PFSK-1 (cell line): ENCODE measurements around the gene UGGT2.

Experiments used
- FOXP2 ChIP-seq: optimal IDR thresholded peaks from 2 replicates; pipeline ENCODE3; 2011; ENCODE audit warnings: borderline replicate concordance, control low read depth, inconsistent platforms; ENCODE audit not compliant: insufficient read depth; ENCODE audit errors: extremely low read length, extremely low read depth
- POLR2AphosphoS5 ChIP-seq: IDR thresholded peaks from 2 replicates; pipeline ENCODE4 v1.6.1; 2012; ENCODE audit warnings: low read depth, mild to moderate bottlenecking, control low read depth, low read length, moderate library complexity
- REST ChIP-seq, 2 experiments: IDR thresholded peaks; 2 replicates each; pipeline versions ENCODE4 v1.6.1 to v1.8.0; 2011 to 2012; ENCODE audit warnings: low read depth in 2 of 2, low read length in 2 of 2, control low read depth in 1 of 2, inconsistent platforms in 1 of 2, mild to moderate bottlenecking in 1 of 2, moderate library complexity in 1 of 2; ENCODE audit not compliant: insufficient read depth in 1 of 2
- SIN3A ChIP-seq: IDR thresholded peaks from 2 replicates; pipeline ENCODE4 v1.6.1; 2012; ENCODE audit warnings: mild to moderate bottlenecking, low read length, moderate library complexity, borderline replicate concordance; ENCODE audit not compliant: insufficient read depth
- TAF1 ChIP-seq: IDR thresholded peaks from 2 replicates; pipeline ENCODE4 v1.6.1; 2012; ENCODE audit warnings: low read length, control low read depth, borderline replicate concordance; ENCODE audit not compliant: insufficient read depth

The UGGT2 gene

GRCh38 chr13:95783747-95784146 lies 269.5 kb downstream of the UGGT2 start:
- no peak for TF ChIP-seq SIN3A
- no peak for TF ChIP-seq TAF1
- TF ChIP-seq REST (IDR thresholded peaks at IDR 0.05; ENCODE audit: insufficient read depth in 1 of 2, low read depth in 2 of 2, low read length in 2 of 2), result no peak
- TF ChIP-seq FOXP2, result no peak
- TF ChIP-seq POLR2AphosphoS5, result no peak

GRCh38 chr13:95781016-95781415 lies 272.2 kb downstream of the UGGT2 start:
- TF ChIP-seq SIN3A, result no peak
- TF ChIP-seq REST (IDR thresholded peaks at IDR 0.05; ENCODE audit: insufficient read depth in 1 of 2, low read depth in 2 of 2, low read length in 2 of 2), result no peak
- TF ChIP-seq FOXP2, result no peak
- no peak for TF ChIP-seq POLR2AphosphoS5
- no peak for TF ChIP-seq TAF1

GRCh38 chr13:95779522-95779921 lies 273.7 kb downstream of the UGGT2 start:
- TF ChIP-seq POLR2AphosphoS5 (no peak), FOXP2 (no peak)

- TF ChIP-seq FOXP2 (no peak), TAF1 (no peak), SIN3A (no peak), REST (IDR thresholded peaks at IDR 0.05; ENCODE audit: insufficient read depth in 1 of 2, low read depth in 2 of 2, low read length in 2 of 2) (no peak), POLR2AphosphoS5 (no peak)
Observed at GRCh38 chr13:95771905-95772304, 281.3 kb downstream of the UGGT2 start.

- TF ChIP-seq POLR2AphosphoS5 (no peak), TAF1 (no peak), FOXP2 (no peak), SIN3A (no peak), REST (IDR thresholded peaks at IDR 0.05; ENCODE audit: insufficient read depth in 1 of 2, low read depth in 2 of 2, low read length in 2 of 2) (no peak)
Observed at GRCh38 chr13:95763601-95764000, 289.6 kb downstream of the UGGT2 start.
